Trophoblast cell (in vitro differentiated cells and primary cell): Measurements from ENCODE around the gene ZNF516.

Experiments
- DNase-seq, 2 donors: peaks; one replicate each; pipeline ENCODE4 v3.0.0-alpha.2; 2016
- H2AFZ ChIP-seq: 2 replicates; pipeline ENCODE4 v1.6.1; 2013; ENCODE audit warnings: low read length, moderate library complexity, mild to moderate bottlenecking; ENCODE audit not compliant: insufficient read depth, poor library complexity
- H2AK5ac ChIP-seq: 2 replicates; pipeline ENCODE4 v1.6.1; 2013; ENCODE audit warnings: mild to moderate bottlenecking, low read length
- H2BK120ac ChIP-seq: 2 replicates; pipeline ENCODE4 v1.6.1; 2013; ENCODE audit warnings: low read length, mild to moderate bottlenecking, moderate library complexity; ENCODE audit not compliant: insufficient read depth, poor library complexity
- H2BK12ac ChIP-seq: 2 replicates; pipeline ENCODE4 v1.6.1; 2013; ENCODE audit warnings: mild to moderate bottlenecking, low read length, moderate library complexity
- H2BK5ac ChIP-seq: 2 replicates; pipeline ENCODE4 v1.6.1; 2013; ENCODE audit warnings: low read length, low read depth, moderate library complexity, mild to moderate bottlenecking; ENCODE audit not compliant: poor library complexity
- H3K14ac ChIP-seq: 2 replicates; pipeline ENCODE4 v1.6.1; 2013; ENCODE audit warnings: mild to moderate bottlenecking, low read length
- H3K18ac ChIP-seq: 2 replicates; pipeline ENCODE4 v1.6.1; 2013; ENCODE audit warnings: mild to moderate bottlenecking, low read length
- H3K23ac ChIP-seq: 2 replicates; pipeline ENCODE4 v1.6.1; 2013; ENCODE audit warnings: low read length
- H3K27ac ChIP-seq: 2 replicates; pipeline ENCODE4 v1.5.1; 2013; ENCODE audit warnings: low read depth, mild to moderate bottlenecking, inconsistent platforms, low read length, moderate library complexity
- H3K27me3 ChIP-seq: 2 replicates; pipeline ENCODE4 v1.6.1; 2013; ENCODE audit warnings: inconsistent platforms, mild to moderate bottlenecking, low read length, moderate library complexity; ENCODE audit not compliant: insufficient read depth
- H3K36me3 ChIP-seq, 2 experiments: 1 replicate in 1 of 2; 2 replicates in 1 of 2; pipeline ENCODE4 v1.6.1; 2013; ENCODE audit warnings: low read length in 2 of 2, mild to moderate bottlenecking in 2 of 2, moderate library complexity in 1 of 2; ENCODE audit not compliant: insufficient read depth in 2 of 2, control insufficient read depth in 1 of 2
- H3K4ac ChIP-seq: 2 replicates; pipeline ENCODE4 v1.6.1; 2013; ENCODE audit warnings: low read depth, mild to moderate bottlenecking, low read length, moderate library complexity
- H3K4me1 ChIP-seq, 2 experiments: 1 replicate in 1 of 2; 2 replicates in 1 of 2; pipeline ENCODE4 v1.6.1; 2013; ENCODE audit warnings: low read length in 2 of 2, mild to moderate bottlenecking in 2 of 2, moderate library complexity in 1 of 2; ENCODE audit not compliant: insufficient read depth in 2 of 2, control insufficient read depth in 1 of 2
- H3K4me2 ChIP-seq: 2 replicates; pipeline ENCODE4 v1.6.1; 2013; ENCODE audit warnings: inconsistent platforms, mild to moderate bottlenecking, low read length, moderate library complexity
- H3K4me3 ChIP-seq: 2 replicates; pipeline ENCODE4 v1.5.1; 2013; ENCODE audit warnings: mild to moderate bottlenecking, low read depth, low read length, inconsistent platforms
- H3K79me1 ChIP-seq: one replicate; pipeline ENCODE4 v1.6.1; 2013; ENCODE audit warnings: low read length
- H3K79me2 ChIP-seq: 2 replicates; pipeline ENCODE4 v1.6.1; 2013; ENCODE audit warnings: low read length, mild to moderate bottlenecking; ENCODE audit not compliant: control insufficient read depth, insufficient read depth, poor library complexity
- H3K9ac ChIP-seq: 2 replicates; pipeline ENCODE4 v1.6.1; 2013; ENCODE audit warnings: mild to moderate bottlenecking, low read length
- H3K9me3 ChIP-seq: 2 replicates; pipeline ENCODE4 v1.6.1; 2013; ENCODE audit warnings: low read depth, mild to moderate bottlenecking, control low read depth, inconsistent platforms, low read length; ENCODE audit not compliant: insufficient read depth
- H4K12ac ChIP-seq: 2 replicates; pipeline ENCODE4 v1.6.1; 2013; ENCODE audit warnings: low read depth, mild to moderate bottlenecking, low read length, moderate library complexity
- H4K8ac ChIP-seq: 2 replicates; pipeline ENCODE4 v1.6.1; 2013; ENCODE audit warnings: low read depth, mild to moderate bottlenecking, low read length, moderate library complexity
- H4K91ac ChIP-seq: one replicate; pipeline ENCODE4 v1.6.1; 2013; ENCODE audit warnings: low read depth, mild to moderate bottlenecking, low read length, moderate library complexity
- WGBS: extraction: QIAGEN DNeasy Blood & Tissue Kit; methylation state at CpG from one replicate; pipeline ENCODE4 v1.1.7; 2013; ENCODE audit warnings: missing lambda C conversion rate; ENCODE audit not compliant: insufficient read length, insufficient coverage; ENCODE audit errors: extremely low coverage; 5-methylcytosine and 5-hydroxymethylcytosine counted together

ZNF516 gene

GRCh38 chr18:76388891-76389423, 106.1 kb downstream of the ZNF516 start:
- Histone ChIP-seq H3K4me3 (no peak overlapping the region), H3K23ac (no peak overlapping the region), H3K14ac (no peak overlapping the region), H4K91ac (no peak overlapping the region), H2BK5ac (no peak overlapping the region), H4K8ac (no peak overlapping the region), H3K36me3 (no peaks in the 10 kb centered on the region), H3K27me3 (no peaks in the 10 kb centered on the region), H3K9ac (no peak overlapping the region), H3K79me1 (no peaks in the 10 kb centered on the region), H2AFZ (no peak overlapping the region), H4K12ac (no peak overlapping the region), H3K4me1 (peaks cover 0 to 3% of the 10 kb centered on the region in 2 experiments), H2AK5ac (no peak overlapping the region), H3K79me2 (no peaks in the 10 kb centered on the region), H3K9me3 (peaks cover 4% of the 10 kb centered on the region), H3K27ac (no peak overlapping the region), H3K18ac (no peak overlapping the region), H3K4ac (no peak overlapping the region), H2BK12ac (no peak overlapping the region), H2BK120ac (no peak overlapping the region), H3K4me2 (no peak overlapping the region)
- no peak for DNase-seq
- WGBS = no CpG with 5 or more reads among the region's 9 CpGs

DNA sequence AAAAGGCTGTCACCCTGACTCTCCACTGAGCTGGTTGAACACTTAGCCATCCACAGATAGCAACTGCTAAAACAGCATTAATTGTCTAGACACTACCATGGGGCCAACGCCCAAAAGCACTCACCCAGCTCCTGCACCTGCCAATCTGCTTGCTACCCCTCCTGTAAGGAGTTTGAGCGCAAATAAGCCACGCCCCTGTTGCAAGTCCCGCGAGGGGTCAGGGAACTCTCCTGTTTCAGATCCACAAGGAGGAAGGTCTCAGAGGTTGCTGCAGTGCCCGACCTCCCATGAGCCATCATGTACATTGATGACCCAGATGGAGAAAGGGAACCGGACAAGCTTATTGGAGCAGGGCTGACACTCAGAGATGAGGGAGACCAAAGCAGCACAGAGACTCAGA, 106.8 kb downstream of the ZNF516 start:
- Histone ChIP-seq H3K23ac (no peak overlapping the region), H3K4ac (no peak overlapping the region), H2BK120ac (no peak overlapping the region), H2AK5ac (no peak overlapping the region), H4K12ac (no peak overlapping the region), H3K27me3 (no peaks in the 10 kb centered on the region), H3K4me1 (peaks cover 0 to 3% of the 10 kb centered on the region in 2 experiments), H4K91ac (no peak overlapping the region), H3K79me1 (no peaks in the 10 kb centered on the region), H3K14ac (no peak overlapping the region), H3K79me2 (no peaks in the 10 kb centered on the region), H2BK12ac (no peak overlapping the region), H4K8ac (no peak overlapping the region), H3K4me3 (no peak overlapping the region), H2BK5ac (no peak overlapping the region), H3K9me3 (peaks cover 4% of the 10 kb centered on the region), H3K4me2 (no peak overlapping the region), H3K27ac (no peak overlapping the region), H3K18ac (no peak overlapping the region), H3K36me3 (no peaks in the 10 kb centered on the region), H3K9ac (no peak overlapping the region), H2AFZ (no peak overlapping the region)
- no peak for DNase-seq
- no CpG with 5 or more reads among the region's 7 CpGs for WGBS

GRCh38 chr18:76387608-76388007, 107.4 kb downstream of the ZNF516 start:
- WGBS = no CpG with 5 or more reads among the region's 8 CpGs
- Histone ChIP-seq H3K9ac (no peak overlapping the region), H2AK5ac (no peak overlapping the region), H3K27me3 (no peaks in the 10 kb centered on the region), H3K9me3 (peaks cover 4% of the 10 kb centered on the region), H4K8ac (no peak overlapping the region), H3K4me3 (no peak overlapping the region), H2BK120ac (no peak overlapping the region), H3K4me2 (no peak overlapping the region), H2BK12ac (no peak overlapping the region), H4K91ac (no peak overlapping the region), H3K14ac (no peak overlapping the region), H3K4me1 (peaks cover 0 to 3% of the 10 kb centered on the region in 2 experiments), H3K27ac (no peak overlapping the region), H2BK5ac (no peak overlapping the region), H3K18ac (no peak overlapping the region), H3K79me2 (no peaks in the 10 kb centered on the region), H3K79me1 (no peaks in the 10 kb centered on the region), H3K36me3 (no peaks in the 10 kb centered on the region), H3K23ac (no peak overlapping the region), H2AFZ (no peak overlapping the region), H4K12ac (no peak overlapping the region), H3K4ac (no peak overlapping the region)
- no peak for DNase-seq

DNA sequence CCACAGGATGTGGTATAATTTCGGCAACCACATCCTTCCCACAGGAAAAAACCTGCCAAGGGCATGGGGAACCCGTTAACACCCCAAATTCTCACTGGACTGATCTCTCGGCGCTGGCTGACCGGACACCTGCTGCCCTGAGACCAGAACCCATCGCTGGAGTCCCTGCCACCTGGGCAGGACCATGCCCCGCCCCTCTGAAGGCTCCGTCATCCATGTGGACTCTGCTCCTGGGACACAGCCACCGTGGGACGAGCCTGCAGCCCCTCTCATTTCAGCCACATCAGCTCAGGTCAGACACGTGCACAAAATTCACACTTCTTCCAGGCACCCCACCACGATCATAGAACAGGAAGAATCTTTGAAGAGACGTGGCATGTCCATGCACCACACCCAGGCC, 108.2 kb downstream of the ZNF516 start:
- no peak overlapping the region for H3K14ac ChIP-seq
- no peak overlapping the region for H2AK5ac ChIP-seq
- H3K27me3 ChIP-seq = no peaks in the 10 kb centered on the region
- no peak overlapping the region for H3K9ac ChIP-seq
- H3K4me3 ChIP-seq = no peak overlapping the region
- DNase-seq = no peak
- no peaks in the 10 kb centered on the region for H3K79me2 ChIP-seq
- peaks cover 4% of the 10 kb centered on the region for H3K9me3 ChIP-seq
- no peak overlapping the region for H3K4ac ChIP-seq
- no CpG with 5 or more reads among the region's 13 CpGs for WGBS
- H2AFZ ChIP-seq = no peak overlapping the region
- H4K91ac ChIP-seq = no peak overlapping the region
- H3K79me1 ChIP-seq = no peaks in the 10 kb centered on the region
- no peak overlapping the region for H3K18ac ChIP-seq
- no peak overlapping the region for H3K4me2 ChIP-seq
- H2BK12ac ChIP-seq = no peak overlapping the region
- no peak overlapping the region for H2BK120ac ChIP-seq
- no peak overlapping the region for H3K23ac ChIP-seq
- H3K4me1 ChIP-seq = no peaks in the 10 kb centered on the region
- H3K27ac ChIP-seq = no peak overlapping the region
- H4K12ac ChIP-seq = no peak overlapping the region
- H2BK5ac ChIP-seq = no peak overlapping the region
- no peaks in the 10 kb centered on the region for H3K36me3 ChIP-seq
- H4K8ac ChIP-seq = no peak overlapping the region
